ENCODE results near the gene ATG3.

Gene ATG3

GRCh38 chr3:112503304-112503972 lies 58.3 kb downstream of the ATG3 start:
- Histone ChIP-seq H3K9ac (ENCODE audit: low read depth, low read length) (no peak overlapping the region), H3K4me1 (ENCODE audit: insufficient read depth, low read length) (no peaks in the 10 kb centered on the region), H2AFZ (ENCODE audit: low read depth, low read length) (no peak overlapping the region), H3K27ac (ENCODE audit: low read length) (no peak overlapping the region), H3K4me3 (ENCODE audit: low read depth in 1 of 2, low read length in 2 of 2) (no peak overlapping the region), H3K4me2 (ENCODE audit: insufficient read depth, low read length) (no peak overlapping the region), H3K36me3 (ENCODE audit: insufficient read depth, low read length) (no peaks in the 10 kb centered on the region), H3K9me3 (ENCODE audit: insufficient read depth, low read length, severe bottlenecking) (no peaks in the 10 kb centered on the region), H3K79me2 (ENCODE audit: insufficient read depth, low read length) (no peaks in the 10 kb centered on the region), H3K27me3 (ENCODE audit: insufficient read depth, low read length, poor library complexity) (no peaks in the 10 kb centered on the region), H4K20me1 (ENCODE audit: insufficient read depth, low read length) (no peaks in the 10 kb centered on the region)
- no peak for TF ChIP-seq CTCF (IDR thresholded peaks at IDR 0.05; ENCODE audit: borderline replicate concordance, extremely low read depth, low read length, poor library complexity, severe bottlenecking)
- no peak for TF ChIP-seq EZH2 (IDR thresholded peaks at IDR 0.05; ENCODE audit: borderline replicate concordance, low read depth, low read length, severe bottlenecking)
- ATAC-seq (ENCODE audit: insufficient read depth, low read depth) (no peak), DNase-seq (no peak)

- Histone ChIP-seq H3K4me2 (ENCODE audit: insufficient read depth, low read length) (no peak overlapping the region), H3K27me3 (ENCODE audit: insufficient read depth, low read length, poor library complexity) (no peaks in the 10 kb centered on the region), H3K79me2 (ENCODE audit: insufficient read depth, low read length) (no peaks in the 10 kb centered on the region), H3K4me1 (ENCODE audit: insufficient read depth, low read length) (no peaks in the 10 kb centered on the region), H4K20me1 (ENCODE audit: insufficient read depth, low read length) (no peaks in the 10 kb centered on the region), H3K9ac (ENCODE audit: low read depth, low read length) (no peak overlapping the region), H3K4me3 (ENCODE audit: low read depth in 1 of 2, low read length in 2 of 2) (no peak overlapping the region), H3K9me3 (ENCODE audit: insufficient read depth, low read length, severe bottlenecking) (no peaks in the 10 kb centered on the region), H3K27ac (ENCODE audit: low read length) (no peak overlapping the region), H3K36me3 (ENCODE audit: insufficient read depth, low read length) (no peaks in the 10 kb centered on the region), H2AFZ (ENCODE audit: low read depth, low read length) (no peak overlapping the region)
- TF ChIP-seq EZH2 (IDR thresholded peaks at IDR 0.05; ENCODE audit: borderline replicate concordance, low read depth, low read length, severe bottlenecking) = no peak
- TF ChIP-seq CTCF (IDR thresholded peaks at IDR 0.05; ENCODE audit: borderline replicate concordance, extremely low read depth, low read length, poor library complexity, severe bottlenecking) = no peak
- ATAC-seq (ENCODE audit: insufficient read depth, low read depth) (no peak), DNase-seq (no peak)
Observed at GRCh38 chr3:112500621-112501020, 61.1 kb downstream of the ATG3 start.

- Histone ChIP-seq H3K79me2 (ENCODE audit: insufficient read depth, low read length) (no peaks in the 10 kb centered on the region), H3K4me1 (ENCODE audit: insufficient read depth, low read length) (no peaks in the 10 kb centered on the region), H2AFZ (ENCODE audit: low read depth, low read length) (no peak within 1 kb of the TSS), H4K20me1 (ENCODE audit: insufficient read depth, low read length) (no peaks in the 10 kb centered on the region), H3K27me3 (ENCODE audit: insufficient read depth, low read length, poor library complexity) (no peaks in the 10 kb centered on the region), H3K27ac (ENCODE audit: low read length) (no peak within 1 kb of the TSS), H3K4me3 (ENCODE audit: low read depth in 1 of 2, low read length in 2 of 2) (no peak within 1 kb of the TSS), H3K9ac (ENCODE audit: low read depth, low read length) (no peak within 1 kb of the TSS), H3K4me2 (ENCODE audit: insufficient read depth, low read length) (no peak within 1 kb of the TSS), H3K9me3 (ENCODE audit: insufficient read depth, low read length, severe bottlenecking) (no peaks in the 10 kb centered on the region), H3K36me3 (ENCODE audit: insufficient read depth, low read length) (no peaks in the 10 kb centered on the region)
- TF ChIP-seq CTCF (IDR thresholded peaks at IDR 0.05; ENCODE audit: borderline replicate concordance, extremely low read depth, low read length, poor library complexity, severe bottlenecking) = no peak
- no peak for TF ChIP-seq EZH2 (IDR thresholded peaks at IDR 0.05; ENCODE audit: borderline replicate concordance, low read depth, low read length, severe bottlenecking)
- ATAC-seq (ENCODE audit: insufficient read depth, low read depth) (peak; percentile 54; the same call in 2 of the 3 replicates), DNase-seq (no peak)
Observed at GRCh38 chr3:112498914-112499711, 62.6 kb downstream of the ATG3 start, which contains the start of gene BTLA. Gene BTLA, minus strand, starts transcription at chr3:112499472. Its CDS starts 114 bp downstream, at chr3:112499358.
